Activated naive CD8-positive, alpha-beta T cell treated with anti-CD3 and anti-CD28 coated beads for 36 hours (primary cell): ENCODE results near the gene PTPRH. TPM values are rescaled to one million over a fixed set of nuclear protein-coding genes. Genes with fewer than 3 reads are reported as not detected.
"Not testable (repeated sequence)": the region's sequence is repeated elsewhere in the genome, so short reads cannot be mapped to it uniquely, and the experiment has no call there.

ENCODE experiments used
- DNase-seq: peaks from one replicate; pipeline ENCODE4 v3.0.0; 2021
- H3K27ac Mint-ChIP-seq: one replicate; pipeline ENCODE4 v1.8.0; 2022; ENCODE audit warnings: mild to moderate bottlenecking, moderate library complexity, mixed read lengths
- H3K27me3 Mint-ChIP-seq: one replicate; pipeline ENCODE4 v1.8.0; 2022; ENCODE audit warnings: mild to moderate bottlenecking, mixed read lengths
- H3K36me3 Mint-ChIP-seq: one replicate; pipeline ENCODE4 v1.8.0; 2021; ENCODE audit warnings: mild to moderate bottlenecking, mixed read lengths
- H3K4me1 Mint-ChIP-seq: one replicate; pipeline ENCODE4 v1.8.0; 2021; ENCODE audit warnings: mixed read lengths
- H3K4me3 Mint-ChIP-seq: one replicate; pipeline ENCODE4 v1.8.0; 2022; ENCODE audit warnings: mild to moderate bottlenecking, moderate library complexity, mixed read lengths
- H3K9me3 Mint-ChIP-seq: one replicate; pipeline ENCODE4 v1.8.0; 2022; ENCODE audit warnings: mixed read lengths
- total RNA-seq, 2 experiments: library from RNA; stranded (reverse); gene quantifications; one replicate each; pipeline ENCODE4 v1.2.3, GENCODE V29; 2021

Gene PTPRH
- total RNA-seq, 2 experiments from 2014 or later: not detected

DNA sequence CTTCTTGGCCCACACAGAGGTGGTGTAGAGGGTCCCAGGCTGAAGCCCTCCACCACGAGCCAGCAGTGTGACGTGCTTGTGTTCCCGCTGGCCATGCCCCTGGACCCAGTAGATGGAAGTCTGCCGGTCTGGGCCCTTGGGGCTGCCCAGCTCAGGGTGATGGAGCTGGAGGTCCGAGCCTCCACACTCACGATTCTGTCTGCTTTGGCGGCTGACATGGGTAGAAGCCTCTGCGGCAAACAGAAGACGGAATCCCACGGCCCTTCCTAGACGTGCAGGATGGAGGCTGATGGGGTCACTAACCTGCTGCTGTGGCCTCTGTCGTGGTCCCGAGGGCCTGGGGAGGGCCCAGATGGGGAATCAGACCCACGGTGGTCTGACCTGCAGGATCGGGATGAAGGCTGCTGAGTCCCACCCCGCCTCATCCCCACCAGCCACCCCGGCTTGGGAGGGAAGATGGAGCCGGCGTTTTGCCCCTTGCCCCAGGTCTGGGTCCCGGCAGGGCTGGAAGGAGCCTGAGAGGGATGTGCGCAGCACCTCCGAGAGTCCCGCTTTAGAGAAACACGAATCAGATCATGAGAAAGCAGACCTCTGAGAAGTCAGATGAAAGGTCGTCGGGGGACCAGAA lies 14.9 kb upstream of the PTPRH start:
- Mint-ChIP-seq H3K27ac (no peak overlapping the region), H3K27me3 (no peaks in the 10 kb centered on the region), H3K9me3 (peaks cover 8% of the 10 kb centered on the region), H3K36me3 (peaks cover 34% of the 10 kb centered on the region), H3K4me1 (no peaks in the 10 kb centered on the region), H3K4me3 (no peak overlapping the region)
- no peak for DNase-seq

DNA sequence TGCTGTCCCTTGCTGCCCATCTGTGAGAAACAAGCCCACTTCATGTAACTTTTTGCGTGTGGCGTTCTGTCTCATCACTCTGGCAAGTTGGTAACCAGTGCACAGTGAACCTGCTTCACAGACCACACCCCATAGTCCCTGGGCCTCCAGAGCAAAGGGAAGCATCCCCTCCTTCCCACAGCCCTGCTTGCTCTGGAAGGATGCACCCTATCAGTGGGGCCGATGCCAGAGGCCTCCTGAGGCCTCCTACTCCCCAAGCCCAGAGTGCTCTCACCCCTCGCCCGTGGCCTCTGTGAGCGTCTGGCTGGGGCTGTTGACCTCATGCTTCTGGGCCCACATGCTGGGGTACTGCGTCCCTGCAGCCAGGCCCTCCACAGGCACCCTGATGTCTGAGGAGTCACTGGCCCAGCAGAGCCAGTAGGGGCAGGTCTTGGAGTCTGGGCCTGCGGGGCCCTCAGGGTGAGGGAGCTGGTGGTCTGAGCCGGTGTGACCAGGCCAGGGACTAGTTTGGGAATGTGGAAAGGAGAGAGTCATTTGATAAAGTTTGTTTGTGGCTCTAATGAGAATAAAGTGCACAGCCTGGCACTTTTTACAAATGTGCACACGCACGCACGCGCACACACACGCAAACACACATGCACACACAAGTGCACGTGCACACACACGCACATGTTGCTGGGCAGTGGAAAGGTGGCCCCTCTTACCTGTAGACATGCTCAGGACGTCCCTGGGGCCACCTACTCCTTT lies 14.2 kb upstream of the PTPRH start:
- Mint-ChIP-seq H3K4me1 (no peaks in the 10 kb centered on the region), H3K4me3 (no peak overlapping the region), H3K9me3 (peaks cover 8% of the 10 kb centered on the region), H3K27ac (no peak overlapping the region), H3K27me3 (no peaks in the 10 kb centered on the region), H3K36me3 (peaks cover 34% of the 10 kb centered on the region)
- DNase-seq: no peak

DNA sequence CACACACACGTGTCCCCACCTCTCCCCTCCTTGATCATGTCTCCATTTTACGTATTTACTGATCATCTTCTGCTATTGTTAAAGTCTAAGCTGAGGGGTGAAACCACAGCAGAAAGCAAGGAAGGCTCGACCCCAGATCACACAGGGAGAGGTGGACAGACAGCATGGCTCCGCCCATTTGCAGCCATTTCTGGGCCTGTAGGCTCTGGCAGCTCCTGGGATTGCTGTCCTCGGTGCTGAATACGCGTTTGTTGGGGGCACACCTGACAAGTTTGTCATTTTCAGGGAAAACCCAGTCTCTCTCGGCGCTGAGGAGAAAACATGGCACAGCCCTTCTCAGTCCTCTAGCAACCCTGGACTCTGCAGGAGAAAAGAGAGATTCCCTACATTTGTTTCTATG lies 11.2 kb upstream of the PTPRH start:
- H3K4me1 Mint-ChIP-seq: peaks cover 13% of the 10 kb centered on the region
- no peak overlapping the region for H3K4me3 Mint-ChIP-seq
- peaks cover 29% of the 10 kb centered on the region for H3K36me3 Mint-ChIP-seq
- H3K27ac Mint-ChIP-seq: no peak overlapping the region
- no peak for DNase-seq
- peaks cover 9% of the 10 kb centered on the region for H3K27me3 Mint-ChIP-seq
- peaks cover 11% of the 10 kb centered on the region for H3K9me3 Mint-ChIP-seq

DNA sequence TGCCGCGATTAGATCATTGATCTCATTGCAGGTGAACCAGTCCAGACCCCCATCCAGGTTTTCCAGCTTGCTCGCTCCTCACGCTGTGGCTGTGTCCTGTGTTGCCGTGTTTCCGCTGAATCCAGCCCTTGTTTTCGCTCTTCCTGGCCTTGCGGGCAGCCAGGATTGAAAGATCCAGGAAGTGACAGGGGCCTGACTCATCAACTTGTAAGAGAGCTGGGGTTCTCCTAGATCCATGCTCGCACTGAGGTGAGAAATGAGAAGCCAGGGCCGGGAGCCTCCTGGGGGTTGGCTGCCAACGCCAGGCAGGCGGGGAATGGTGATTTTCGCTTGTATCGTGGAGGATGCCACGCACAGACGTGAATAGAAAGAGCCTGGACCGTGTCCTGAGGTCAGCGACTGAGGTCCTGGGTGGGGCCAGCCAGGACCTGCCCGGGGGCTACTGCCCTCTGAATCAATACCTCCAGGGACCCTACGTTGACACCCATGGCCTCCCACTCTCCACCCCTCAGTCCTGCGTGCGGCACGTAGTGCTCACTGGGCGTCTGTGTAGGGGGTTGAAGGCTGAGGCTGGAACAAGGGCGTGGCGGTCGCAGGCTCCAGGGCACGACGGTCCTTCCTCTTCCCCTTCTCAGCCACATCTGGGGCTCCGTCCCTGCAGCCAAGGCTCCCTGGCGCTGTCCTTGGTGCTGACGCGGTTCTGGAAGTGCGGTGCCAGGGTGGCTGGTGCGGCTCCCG lies 7.3 kb upstream of the PTPRH start:
- H3K27ac Mint-ChIP-seq: peak overlapping the region; percentile 10
- H3K4me3 Mint-ChIP-seq: peak overlapping the region; percentile 61
- peaks cover 13% of the 10 kb centered on the region for H3K4me1 Mint-ChIP-seq
- H3K27me3 Mint-ChIP-seq: peaks cover 33% of the 10 kb centered on the region
- DNase-seq: peak; percentile 75
- peaks cover 18% of the 10 kb centered on the region for H3K36me3 Mint-ChIP-seq
- peaks cover 23% of the 10 kb centered on the region for H3K9me3 Mint-ChIP-seq

DNA sequence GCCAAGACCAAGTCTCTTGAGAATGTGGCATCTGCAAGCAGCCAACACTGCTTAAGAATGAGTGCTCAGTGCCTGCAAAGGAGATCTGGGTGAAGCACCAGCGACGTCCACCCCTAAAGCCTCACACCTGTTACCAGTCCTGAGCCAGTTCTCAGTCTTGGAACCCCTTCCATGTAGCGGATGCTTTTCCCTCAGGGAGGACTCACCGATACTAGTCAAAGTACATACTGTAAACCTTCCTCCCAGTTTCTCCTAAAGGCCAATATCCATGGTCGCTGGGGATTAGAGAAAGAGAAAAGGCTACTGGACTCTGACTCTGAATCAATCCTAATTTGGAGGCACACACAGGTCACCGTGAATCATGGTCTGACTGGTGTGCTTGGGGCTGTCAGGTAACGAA lies 4.2 kb upstream of the PTPRH start:
- H3K9me3 Mint-ChIP-seq: peaks cover 16% of the 10 kb centered on the region
- H3K27me3 Mint-ChIP-seq: peaks cover 54% of the 10 kb centered on the region
- H3K4me1 Mint-ChIP-seq: peaks cover 13% of the 10 kb centered on the region
- DNase-seq: no peak
- H3K27ac Mint-ChIP-seq: no peak overlapping the region
- H3K36me3 Mint-ChIP-seq: peaks cover 3% of the 10 kb centered on the region
- H3K4me3 Mint-ChIP-seq: no peak overlapping the region

DNA sequence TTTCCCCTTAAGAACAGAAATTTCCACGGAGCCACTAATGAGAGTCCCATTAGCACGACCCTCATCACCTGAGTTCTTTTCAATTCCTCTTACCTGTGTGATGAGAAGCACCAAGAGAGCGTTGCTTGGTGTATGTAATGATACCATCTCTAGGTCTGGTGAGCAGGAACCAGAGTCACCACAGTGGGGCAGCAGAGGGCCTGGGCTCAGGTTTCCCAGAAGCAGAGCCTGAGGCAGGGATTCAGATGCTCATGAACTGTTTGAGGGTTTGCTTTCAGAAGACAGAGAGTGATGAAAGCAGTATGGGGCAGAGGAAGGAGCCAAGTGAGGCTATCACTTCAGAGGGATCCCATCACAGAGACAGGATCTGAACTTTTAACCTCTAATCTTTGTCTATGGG lies 3.1 kb upstream of the PTPRH start:
- DNase-seq: peak; percentile 34
- H3K27ac Mint-ChIP-seq: no peak overlapping the region

DNA sequence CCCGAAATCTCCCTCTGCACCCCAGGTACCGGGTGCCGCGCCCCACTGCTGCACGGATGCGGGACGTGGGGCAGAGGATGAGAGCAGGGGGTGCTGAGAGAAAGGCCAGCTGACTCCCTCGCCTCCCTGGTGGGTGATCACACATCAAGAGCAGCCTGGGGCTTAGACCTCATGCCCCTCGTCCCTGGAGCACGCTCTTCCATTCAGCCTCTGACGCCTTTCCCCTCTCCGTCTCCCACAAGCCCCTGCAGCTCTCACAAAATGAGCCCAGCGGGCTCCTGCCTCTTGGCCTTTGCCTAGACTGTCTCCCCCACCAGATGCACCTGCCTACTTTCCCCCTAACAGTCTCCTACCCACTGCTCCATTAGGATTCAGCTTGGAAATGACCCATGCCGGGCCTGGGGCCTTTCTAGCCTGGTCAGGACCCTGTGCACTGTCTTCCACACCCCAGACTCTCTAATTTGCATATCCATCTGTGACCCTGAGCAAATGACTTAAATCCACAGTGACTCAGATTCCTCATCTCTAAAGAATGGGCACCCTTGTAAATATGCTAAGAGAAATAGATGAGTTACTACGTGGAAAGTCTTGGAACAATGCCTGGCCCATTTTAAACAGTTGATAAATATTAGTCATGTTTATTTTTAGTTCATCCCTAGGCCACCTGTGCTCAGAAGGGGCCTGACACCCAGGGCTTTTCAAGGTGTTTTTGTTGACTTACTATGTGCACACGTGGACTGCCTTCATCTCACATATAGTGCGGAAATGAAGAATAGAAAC lies 582 bp upstream of the PTPRH start:
- Mint-ChIP-seq H3K27ac (no peak overlapping the region), H3K27me3 (peaks cover 67% of the 10 kb centered on the region), H3K9me3 (peaks cover 14% of the 10 kb centered on the region), H3K4me3 (no peak overlapping the region), H3K36me3 (peaks cover 3% of the 10 kb centered on the region), H3K4me1 (peaks cover 2% of the 10 kb centered on the region)
- DNase-seq: no peak

More for the DNA sequence above, 3.1 kb upstream of the PTPRH start:
- H3K4me3 Mint-ChIP-seq: no peak overlapping the region
- H3K4me1 Mint-ChIP-seq: peaks cover 13% of the 10 kb centered on the region
- H3K9me3 Mint-ChIP-seq: peaks cover 16% of the 10 kb centered on the region
- H3K36me3 Mint-ChIP-seq: peaks cover 3% of the 10 kb centered on the region
- peaks cover 54% of the 10 kb centered on the region for H3K27me3 Mint-ChIP-seq

DNA sequence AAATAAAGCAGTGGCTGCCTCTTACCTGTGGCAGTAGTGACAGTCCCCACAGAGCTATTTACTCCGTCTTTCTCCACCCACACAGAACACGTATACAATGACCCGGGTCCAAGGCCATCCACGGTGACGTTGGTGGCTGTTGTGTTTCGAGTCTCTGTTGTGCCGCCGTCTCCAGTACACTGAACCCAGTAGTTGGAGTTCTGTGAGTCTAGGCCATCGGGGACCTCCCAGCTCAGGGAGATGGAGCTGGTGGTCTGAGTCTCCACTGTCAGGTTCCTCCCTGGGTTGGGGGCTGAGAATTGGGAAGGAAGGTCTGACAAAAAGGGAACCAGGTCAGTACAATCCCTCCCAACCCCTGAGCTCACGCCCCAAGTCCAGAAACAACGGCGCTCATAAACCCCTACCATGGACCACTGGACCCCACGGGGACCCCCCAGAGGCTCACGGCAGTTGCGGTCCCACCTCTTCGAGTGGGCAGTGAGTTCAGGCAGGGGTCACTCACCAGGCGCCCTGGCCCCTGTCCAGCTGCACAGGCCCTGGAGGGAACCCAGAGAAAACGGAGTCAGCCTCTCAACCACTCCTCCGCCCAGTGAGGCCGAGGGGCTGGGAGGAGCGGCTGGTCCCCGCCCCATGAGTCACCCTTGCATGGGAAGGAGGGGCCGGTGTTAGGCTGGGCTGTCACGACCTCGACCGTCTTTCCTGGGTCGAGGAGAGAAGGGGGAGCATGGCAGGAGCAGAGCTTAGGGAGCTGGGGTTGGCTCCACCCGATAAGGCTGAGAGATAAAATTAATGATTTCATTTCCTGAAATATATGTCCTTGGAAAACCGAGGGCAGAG lies 2.4 kb downstream of the PTPRH start:
- Mint-ChIP-seq H3K9me3 (peaks cover 2% of the 10 kb centered on the region), H3K36me3 (no peaks in the 10 kb centered on the region), H3K27ac (peak overlapping the region; percentile 12), H3K4me1 (peaks cover 2% of the 10 kb centered on the region), H3K4me3 (no peak overlapping the region), H3K27me3 (peaks cover 64% of the 10 kb centered on the region)
- DNase-seq: peak; percentile 65

DNA sequence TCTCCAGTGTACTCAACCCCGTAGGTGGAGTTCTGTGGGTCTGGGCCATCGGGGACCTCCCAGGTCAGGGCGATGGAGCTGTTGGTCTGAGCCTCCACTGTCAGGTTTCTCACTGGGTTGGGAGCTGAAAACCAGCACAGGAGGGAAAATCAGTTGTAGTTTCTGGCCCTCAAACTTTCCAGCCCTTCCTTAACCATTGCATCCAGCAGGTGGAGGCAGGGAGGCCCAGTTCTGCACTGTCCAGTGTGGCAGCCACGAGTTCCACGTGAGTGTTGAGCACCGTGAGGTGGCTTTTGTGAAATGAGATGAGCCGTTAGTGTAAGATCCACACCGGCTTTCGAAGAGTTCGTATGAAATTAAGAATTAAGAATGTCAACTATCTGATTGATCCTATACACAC lies 7.1 kb downstream of the PTPRH start:
- H3K27me3 Mint-ChIP-seq: peaks cover 70% of the 10 kb centered on the region
- not testable (repeated sequence) for H3K9me3 Mint-ChIP-seq, DNase-seq, H3K4me3 Mint-ChIP-seq, H3K27ac Mint-ChIP-seq, H3K4me1 Mint-ChIP-seq, H3K36me3 Mint-ChIP-seq

DNA sequence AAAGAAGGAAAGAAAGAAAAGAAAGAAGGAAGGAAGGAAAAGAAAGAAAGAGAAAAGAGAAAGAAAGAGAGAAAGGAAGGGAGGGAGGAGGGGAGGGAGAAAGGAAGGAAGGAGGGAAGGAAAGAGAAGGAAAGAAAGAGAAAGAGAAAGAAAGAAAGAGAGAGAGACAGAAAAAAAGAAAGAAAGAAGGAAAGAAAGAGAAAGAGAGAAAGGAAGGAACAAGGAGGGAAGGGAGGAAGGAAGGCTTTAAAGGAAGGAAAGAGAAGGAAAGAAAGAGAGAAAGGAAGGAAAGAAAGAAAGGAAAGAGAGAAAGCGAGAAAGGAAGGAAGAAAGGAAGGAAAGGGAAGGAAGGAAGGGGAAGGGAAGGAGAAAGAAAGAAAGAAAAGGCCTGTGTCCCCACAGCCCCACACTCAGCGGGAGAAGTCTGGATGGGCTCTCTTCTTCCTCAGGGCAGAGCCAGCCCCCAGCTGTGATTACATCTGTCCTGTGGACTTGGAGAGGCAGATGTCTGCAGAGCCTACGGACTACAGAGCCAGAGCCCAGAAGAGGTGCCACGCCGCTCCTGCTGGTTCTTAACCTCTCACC lies 9.6 kb downstream of the PTPRH start:
- Mint-ChIP-seq H3K4me3 (no peak overlapping the region), H3K27me3 (peaks cover 48% of the 10 kb centered on the region), H3K27ac (no peak overlapping the region), H3K9me3 (no peaks in the 10 kb centered on the region), H3K36me3 (no peaks in the 10 kb centered on the region), H3K4me1 (no peaks in the 10 kb centered on the region)
- DNase-seq: no peak

DNA sequence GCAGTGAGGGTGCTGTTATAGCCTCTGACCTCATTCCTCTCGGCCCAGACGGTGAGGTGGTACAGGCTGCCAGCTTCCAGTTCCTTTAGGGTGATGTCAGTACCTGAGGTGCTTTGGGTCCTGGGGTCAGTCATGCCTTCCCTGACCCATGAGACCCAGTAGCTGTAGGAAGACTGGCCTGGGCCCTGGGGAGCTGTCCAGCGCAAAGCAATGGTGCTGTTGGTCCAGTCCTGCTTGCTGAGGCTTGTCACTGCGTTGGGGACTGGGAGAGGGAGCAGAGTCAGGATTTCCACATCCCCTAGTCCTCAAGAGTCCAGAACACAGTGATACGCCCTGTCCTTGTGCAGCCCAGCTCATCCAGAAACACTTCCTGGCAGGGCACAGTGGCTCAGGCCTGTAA lies 10.7 kb downstream of the PTPRH start:
- H3K27ac Mint-ChIP-seq: no peak overlapping the region

DNA sequence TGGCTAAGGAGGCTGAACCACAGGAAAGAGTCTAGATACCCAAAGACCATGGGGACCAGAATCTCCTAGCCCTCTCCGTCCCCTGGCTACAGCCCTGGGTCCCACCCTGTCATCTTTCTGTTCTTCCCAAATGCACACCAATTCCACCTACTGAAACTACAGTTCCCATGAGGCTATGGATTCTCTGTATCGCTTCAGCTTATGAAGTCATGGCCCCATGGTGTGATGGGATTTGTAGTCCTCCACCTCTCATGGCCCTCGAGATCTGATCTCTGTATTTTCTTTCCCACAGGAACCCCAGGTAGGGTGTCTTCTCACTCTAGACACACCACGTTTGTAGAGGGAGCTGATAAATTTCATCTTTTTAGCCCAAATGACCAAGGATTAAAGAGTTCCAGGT lies 11.8 kb downstream of the PTPRH start:
- Mint-ChIP-seq H3K36me3 (no peaks in the 10 kb centered on the region), H3K9me3 (no peaks in the 10 kb centered on the region), H3K27me3 (peaks cover 43% of the 10 kb centered on the region), H3K27ac (no peak overlapping the region), H3K4me3 (no peak overlapping the region), H3K4me1 (no peaks in the 10 kb centered on the region)
- no peak for DNase-seq

More for the DNA sequence above, 10.7 kb downstream of the PTPRH start:
- Mint-ChIP-seq H3K9me3 (no peaks in the 10 kb centered on the region), H3K36me3 (no peaks in the 10 kb centered on the region), H3K4me3 (no peak overlapping the region), H3K27me3 (peaks cover 42% of the 10 kb centered on the region), H3K4me1 (no peaks in the 10 kb centered on the region)
- no peak for DNase-seq

DNA sequence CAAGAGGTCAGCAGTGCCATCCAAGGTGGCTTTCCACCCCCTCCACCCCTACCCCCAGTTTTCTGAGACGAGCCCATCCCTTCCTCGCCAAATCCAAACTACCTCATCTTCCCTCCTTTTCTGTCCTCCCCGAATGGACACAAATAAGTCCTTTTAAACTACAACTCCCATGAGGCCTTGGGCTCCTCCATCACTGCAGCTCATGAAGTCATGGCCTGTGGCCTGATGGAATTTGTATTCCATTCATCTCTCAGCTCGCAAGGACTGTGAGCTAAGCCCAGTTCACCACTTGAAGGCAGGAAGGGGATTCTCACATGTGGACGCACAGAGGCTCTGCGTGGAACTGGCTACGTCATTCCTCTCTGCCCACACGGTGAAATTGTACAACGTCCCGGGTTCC lies 12.5 kb downstream of the PTPRH start:
- H3K4me3 Mint-ChIP-seq: no peak overlapping the region
- H3K27ac Mint-ChIP-seq: no peak overlapping the region
- H3K9me3 Mint-ChIP-seq: no peaks in the 10 kb centered on the region
- H3K36me3 Mint-ChIP-seq: no peaks in the 10 kb centered on the region
- no peak for DNase-seq
- peaks cover 40% of the 10 kb centered on the region for H3K27me3 Mint-ChIP-seq
- no peaks in the 10 kb centered on the region for H3K4me1 Mint-ChIP-seq

DNA sequence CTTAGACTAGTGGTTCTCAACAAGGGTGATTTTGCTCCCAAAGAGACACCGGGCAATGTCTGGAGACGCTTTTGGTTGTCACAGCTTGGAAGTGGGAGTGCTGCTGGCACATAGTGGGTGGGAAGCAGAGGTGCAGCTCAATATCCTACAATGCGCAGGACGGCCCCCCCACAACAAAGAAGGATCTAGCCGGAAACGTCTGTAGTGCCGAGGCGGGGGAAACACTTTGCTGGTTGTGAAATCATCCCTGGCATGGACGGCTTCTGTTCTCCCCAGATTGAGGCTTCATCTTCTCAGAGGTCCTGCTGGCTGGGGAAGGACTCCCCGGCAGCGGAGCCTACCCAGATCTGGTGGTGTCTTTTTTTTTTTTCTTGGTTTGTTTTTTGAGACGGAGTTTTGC lies 15.8 kb downstream of the PTPRH start:
- no peak overlapping the region for H3K4me3 Mint-ChIP-seq
- H3K9me3 Mint-ChIP-seq: no peaks in the 10 kb centered on the region
- no peaks in the 10 kb centered on the region for H3K36me3 Mint-ChIP-seq
- H3K4me1 Mint-ChIP-seq: peaks cover 2% of the 10 kb centered on the region
- H3K27ac Mint-ChIP-seq: no peak overlapping the region
- no peak for DNase-seq
- H3K27me3 Mint-ChIP-seq: peaks cover 16% of the 10 kb centered on the region
